Upper lobe of right lung (tissue), 1 donor: ENCODE data around the gene TYR. TPM values are rescaled to one million over a fixed set of nuclear protein-coding genes. Genes with fewer than 3 reads are reported as not detected.
"Not testable (repeated sequence)": the region's sequence is repeated elsewhere in the genome, so short reads cannot be mapped to it uniquely, and the experiment has no call there.

Experiments used
- ATAC-seq: fragments of 200-7000 bp; cut with Tn5 transposase; one replicate; pipeline ENCODE4 v1.9.1; 2020; ENCODE audit warnings: mild to moderate bottlenecking, moderate library complexity
- DNase-seq: peaks from one replicate; pipeline ENCODE4 v3.0.0-alpha.2; 2020
- H3K27ac ChIP-seq: fragments of 200-600 bp; one replicate; pipeline ENCODE4 v1.8.0; 2022
- H3K27me3 ChIP-seq: fragments of 200-600 bp; one replicate; pipeline ENCODE4 v1.8.0; 2022; ENCODE audit warnings: mild to moderate bottlenecking
- H3K36me3 ChIP-seq: fragments of 200-600 bp; one replicate; pipeline ENCODE4 v1.8.0; 2022
- H3K4me1 ChIP-seq: fragments of 200-600 bp; one replicate; pipeline ENCODE4 v1.8.0; 2022
- H3K4me3 ChIP-seq: fragments of 200-600 bp; one replicate; pipeline ENCODE4 v1.8.0; 2022; ENCODE audit warnings: mild to moderate bottlenecking
- H3K9me3 ChIP-seq: fragments of 200-600 bp; one replicate; pipeline ENCODE4 v1.8.0; 2022
- CTCF ChIP-seq: fragments of 200-600 bp; IDR thresholded peaks from one replicate; pipeline ENCODE4 v1.8.0; 2022; ENCODE audit warnings: antibody characterized with exemption
- intact Hi-C: fragments of 100-400 bp; cut with DNase I; formaldehyde crosslinking; loops from one replicate; pipeline ENCODE4 v1.11.0; 2022
- total RNA-seq: library from RNA; stranded (reverse); fragmentation: NEBNext Ultra II Directional; extraction: Animal tissue kit (Norgen Biotek cat#: 25700); gene quantifications from one replicate; pipeline ENCODE4 v1.2.1, GENCODE V29; 2021
- donor health status: DM: no; HTN: yes; CAD: no; lungs with severe emphysema.

Gene TYR
- total RNA-seq, 1 donor from 2014 or later = not detected

GRCh38 chr11:89235083-89235482 lies 57.4 kb downstream of the TYR start:
- intact Hi-C loops = no loop called here
- Histone ChIP-seq H3K4me1 (no peaks in the 10 kb centered on the region), H3K36me3 (no peaks in the 10 kb centered on the region), H3K9me3 (peaks cover under 1% of the 10 kb centered on the region), H3K4me3 (no peak overlapping the region), H3K27me3 (no peaks in the 10 kb centered on the region), H3K27ac (no peak overlapping the region)
- DNase-seq (no peak), ATAC-seq (no peak)
- no peak for TF ChIP-seq CTCF

GRCh38 chr11:89235976-89236375 lies 58.3 kb downstream of the TYR start:
- intact Hi-C loops = no loop called here
- Histone ChIP-seq H3K27me3 (no peaks in the 10 kb centered on the region), H3K27ac (no peak overlapping the region), H3K9me3 (no peaks in the 10 kb centered on the region), H3K36me3 (no peaks in the 10 kb centered on the region), H3K4me1 (no peaks in the 10 kb centered on the region), H3K4me3 (no peak overlapping the region)
- no peak for ATAC-seq
- no peak for DNase-seq
- TF ChIP-seq CTCF = no peak

- H3K4me1 ChIP-seq, intact Hi-C loops: not testable (repeated sequence)
Observed at GRCh38 chr11:89247007-89247406, 69.3 kb downstream of the TYR start.

GRCh38 chr11:89249196-89249595 lies 71.5 kb downstream of the TYR start:
- H3K4me1 ChIP-seq = no peaks in the 10 kb centered on the region
- intact Hi-C loops = no loop called here
- no peaks in the 10 kb centered on the region for H3K9me3 ChIP-seq
- no peaks in the 10 kb centered on the region for H3K27me3 ChIP-seq
- ATAC-seq = no peak
- no peak for TF ChIP-seq CTCF
- no peak overlapping the region for H3K4me3 ChIP-seq
- no peaks in the 10 kb centered on the region for H3K36me3 ChIP-seq
- H3K27ac ChIP-seq = no peak overlapping the region
- DNase-seq = no peak

More at GRCh38 chr11:89247007-89247406, 69.3 kb downstream of the TYR start:
- not testable (repeated sequence) for DNase-seq, H3K27me3 ChIP-seq, H3K27ac ChIP-seq, H3K9me3 ChIP-seq, H3K36me3 ChIP-seq, H3K4me3 ChIP-seq, ATAC-seq

- intact Hi-C loops, H3K4me3 ChIP-seq, DNase-seq, H3K27me3 ChIP-seq, ATAC-seq, H3K9me3 ChIP-seq, H3K4me1 ChIP-seq, H3K27ac ChIP-seq, H3K36me3 ChIP-seq: not testable (repeated sequence)
Observed at GRCh38 chr11:89261483-89261882, 83.8 kb downstream of the TYR start.

- ATAC-seq = peak; percentile 71
- no peaks in the 10 kb centered on the region for H3K9me3 ChIP-seq
- H3K27ac ChIP-seq = no peak overlapping the region
- H3K36me3 ChIP-seq = no peaks in the 10 kb centered on the region
- H3K4me3 ChIP-seq = no peak overlapping the region
- H3K4me1 ChIP-seq = no peaks in the 10 kb centered on the region
- TF ChIP-seq CTCF = no peak
- intact Hi-C loops = no loop called here
- H3K27me3 ChIP-seq = no peaks in the 10 kb centered on the region
- no peak for DNase-seq
Observed at GRCh38 chr11:89267660-89268302, 90.1 kb downstream of the TYR start.

- H3K27ac ChIP-seq, ATAC-seq, intact Hi-C loops, DNase-seq, H3K27me3 ChIP-seq, H3K4me1 ChIP-seq, H3K36me3 ChIP-seq, H3K9me3 ChIP-seq, H3K4me3 ChIP-seq: not testable (repeated sequence)
Observed at GRCh38 chr11:89272540-89273088, 94.9 kb downstream of the TYR start.

GRCh38 chr11:89273220-89273619 lies 95.5 kb downstream of the TYR start:
- H3K27ac ChIP-seq, DNase-seq, H3K9me3 ChIP-seq, H3K4me3 ChIP-seq, H3K27me3 ChIP-seq, H3K36me3 ChIP-seq, intact Hi-C loops, H3K4me1 ChIP-seq, ATAC-seq: not testable (repeated sequence)
